K562 (cell line): ENCODE measurements around the gene TGFBR3L. TPM values are rescaled to one million over a fixed set of nuclear protein-coding genes. Genes with fewer than 3 reads are reported as not detected.

ENCODE experiments used
- ARID3B ChIP-seq: fragments of 250-450 bp; sonication (Bioruptor Pico); IDR thresholded peaks from 2 replicates; pipeline ENCODE4 v1.4.0; 2020; ENCODE audit warnings: borderline replicate concordance
- CAMTA2 ChIP-seq: fragments of 250-450 bp; sonication (Bioruptor Pico); conservative IDR thresholded peaks from 2 replicates; pipeline ENCODE4 v1.5.1; 2022
- DMBX1 ChIP-seq: fragments of 250-450 bp; sonication (Bioruptor Pico); IDR thresholded peaks from 2 replicates; pipeline ENCODE4 v1.8.0; 2022; ENCODE audit warnings: inconsistent platforms, mild to moderate bottlenecking, moderate library complexity, borderline replicate concordance
- HIVEP1 ChIP-seq: fragments of 250-450 bp; sonication (Bioruptor Pico); IDR thresholded peaks from 2 replicates; pipeline ENCODE4 v1.4.0; 2020; ENCODE audit warnings: mild to moderate bottlenecking
- HNRNPL ChIP-seq: fragments of 200-400 bp; formaldehyde crosslinking; IDR thresholded peaks from 2 replicates; pipeline ENCODE4 v1.6.1; 2017; ENCODE audit warnings: low read depth, mild to moderate bottlenecking, low read length
- MAFG ChIP-seq: fragments of 450-650 bp; conservative IDR thresholded peaks from 2 replicates; pipeline ENCODE4 v1.6.1; 2016; ENCODE audit warnings: missing genetic modification characterization, missing compliant biosample characterization
- NFE2 ChIP-seq: IDR thresholded peaks from 2 replicates; pipeline ENCODE4 v1.6.1; 2014; ENCODE audit warnings: antibody characterized with exemption, low read depth
- TRIM25 ChIP-seq: fragments of 450-650 bp; IDR thresholded peaks from 2 replicates; pipeline ENCODE4 v1.7.0; 2016; ENCODE audit warnings: borderline replicate concordance
- YY1 ChIP-seq, 3 experiments: IDR thresholded peaks; 2 replicates each; pipeline ENCODE4 v1.6.1; 2011; ENCODE audit warnings: low read length in 2 of 3, mild to moderate bottlenecking in 2 of 3, moderate library complexity in 2 of 3, borderline replicate concordance in 1 of 3, control low read depth in 1 of 3, low read depth in 1 of 3; ENCODE audit not compliant: insufficient read depth in 3 of 3, insufficient replicate concordance in 2 of 3, control insufficient read depth in 1 of 3, insufficient read length in 1 of 3; ENCODE audit errors: extremely low read depth in 1 of 3
- ZBTB2 ChIP-seq: fragments of 450-650 bp; IDR thresholded peaks from 2 replicates; pipeline ENCODE4 v1.6.1; 2016; ENCODE audit warnings: antibody characterized with exemption
- ZNF197 ChIP-seq: fragments of 200-800 bp; sonication (Bioruptor generic); IDR thresholded peaks from 2 replicates; pipeline ENCODE4 v1.6.1; 2016; ENCODE audit warnings: low read depth, missing genetic modification characterization, missing compliant biosample characterization
- ZNF277 ChIP-seq: fragments of 250-450 bp; sonication (Bioruptor Pico); IDR thresholded peaks from 2 replicates; pipeline ENCODE4 v1.8.0; 2022; ENCODE audit warnings: inconsistent platforms, mild to moderate bottlenecking, moderate library complexity, borderline replicate concordance
- ZNF407 ChIP-seq: fragments of 450-650 bp; IDR thresholded peaks from 2 replicates; pipeline ENCODE4 v1.6.1; 2016; ENCODE audit warnings: low read depth
- ZNF77 ChIP-seq: fragments of 250-450 bp; sonication (Bioruptor Pico); IDR thresholded peaks from 2 replicates; pipeline ENCODE4 v1.5.0; 2020
- polyA plus RNA-seq, 8 experiments: library from polyadenylated mRNA; depleted of rRNA in 4 of 8; stranded (reverse) in 5 of 8; unstranded in 3 of 8; fragments of >200 nt; fragmentation: Nextera tagmentation in 2 of 8; fragmentation: Illumina TruSeq in 1 of 8; extraction: Ambion mirVana in 2 of 8; extraction: Trizol in 1 of 8; gene quantifications; 2 replicates each; pipeline versions ENCODE4 v1.2.1 to v1.2.3, GENCODE V29; 2011 to 2014; ENCODE audit warnings: inconsistent platforms in 1 of 8, missing spikeins in 1 of 8
- total RNA-seq, 7 experiments: library from RNA; depleted of rRNA in 6 of 7; stranded (reverse); fragments of >200 nt in 6 of 7; fragmentation: Illumina TruSeq in 2 of 7; extraction: Trizol in 2 of 7; gene quantifications; 2 replicates each; pipeline versions ENCODE4 v1.2.1 to v1.2.3, GENCODE V29; 2011 to 2021; ENCODE audit warnings: low replicate concordance in 1 of 7

The TGFBR3L gene
- total and polyA plus RNA-seq, 9 of the 15 experiments (the other 6 are each of a cell fraction or from before 2014, with no cell fraction given) = not detected

- TF ChIP-seq ZNF407 (no peak), HIVEP1 (CRISPR knock-in tag) (no peak), YY1 (IDR thresholded peaks at IDR 0.05; ENCODE audit: borderline replicate concordance in 1 of 3, control insufficient read depth in 1 of 3, extremely low read depth in 1 of 3, insufficient read depth in 3 of 3, insufficient read length in 1 of 3, insufficient replicate concordance in 2 of 3, low read depth in 1 of 3, low read length in 2 of 3) (peak in 1 of 3 experiments; percentile 37), HNRNPL (no peak), ZBTB2 (no peak), DMBX1 (CRISPR knock-in tag) (no peak), ZNF77 (CRISPR knock-in tag) (no peak), ZNF197 (CRISPR knock-in tag) (no peak), MAFG (tag) (no peak), TRIM25 (no peak), ZNF277 (CRISPR knock-in tag) (no peak), NFE2 (no peak), ARID3B (no peak), CAMTA2 (CRISPR knock-in tag) (no peak)
Observed at GRCh38 chr19:7868326-7868670, 46.3 kb upstream of the TGFBR3L start (continued).
